HG02798 (cell line): ENCODE measurements around the gene SULT1B1.

Source experiments
- ATAC-seq: cut with Tn5 transposase; IDR thresholded peaks from one replicate; pipeline ENCODE4 v1.9.1; 2021; ENCODE audit warnings: mild to moderate bottlenecking; ENCODE audit not compliant: unreplicated experiment, poor library complexity

SULT1B1 gene

GRCh38 chr4:69707807-69708206 is 52.6 kb downstream of the SULT1B1 start:
- ATAC-seq: no peak

GRCh38 chr4:69702201-69702600 is 58.2 kb downstream of the SULT1B1 start:
- ATAC-seq: no peak

- no peak for ATAC-seq
Measured at GRCh38 chr4:69701696-69702095, 58.7 kb downstream of the SULT1B1 start.

GRCh38 chr4:69697536-69698242 is 62.7 kb downstream of the SULT1B1 start:
- no peak for ATAC-seq

- ATAC-seq: no peak
Measured at GRCh38 chr4:69689599-69689998, 70.8 kb downstream of the SULT1B1 start.

GRCh38 chr4:69684804-69685203 is 75.6 kb downstream of the SULT1B1 start:
- no peak for ATAC-seq
